GM19238 (cell line): ENCODE data around the gene UBE4B.
"Not testable (repeated sequence)": the region's sequence is repeated elsewhere in the genome, so short reads cannot be mapped to it uniquely, and the experiment has no call there.

ENCODE experiments used
- DNase-seq: peaks from one replicate; pipeline ENCODE4 v3.0.0; 2011; ENCODE audit warnings: low spot score; ENCODE audit not compliant: insufficient read length

The UBE4B gene

DNA sequence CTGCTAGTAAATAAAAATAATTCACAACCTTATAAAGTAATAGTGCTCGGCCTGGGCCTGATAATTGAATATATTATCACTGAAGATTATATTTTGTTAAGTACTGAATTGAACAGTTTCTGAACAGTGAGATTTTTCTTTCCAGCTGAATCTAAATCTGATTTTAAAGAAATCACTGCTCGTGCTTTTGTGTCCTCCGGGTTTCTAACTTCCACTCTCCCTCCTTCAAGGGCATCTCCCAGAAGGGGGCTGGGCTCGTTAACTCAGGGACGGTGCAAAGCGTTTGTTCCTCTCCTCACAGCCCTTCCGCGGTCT lies 176.8 kb downstream of the UBE4B start:
- no peak for DNase-seq

DNA sequence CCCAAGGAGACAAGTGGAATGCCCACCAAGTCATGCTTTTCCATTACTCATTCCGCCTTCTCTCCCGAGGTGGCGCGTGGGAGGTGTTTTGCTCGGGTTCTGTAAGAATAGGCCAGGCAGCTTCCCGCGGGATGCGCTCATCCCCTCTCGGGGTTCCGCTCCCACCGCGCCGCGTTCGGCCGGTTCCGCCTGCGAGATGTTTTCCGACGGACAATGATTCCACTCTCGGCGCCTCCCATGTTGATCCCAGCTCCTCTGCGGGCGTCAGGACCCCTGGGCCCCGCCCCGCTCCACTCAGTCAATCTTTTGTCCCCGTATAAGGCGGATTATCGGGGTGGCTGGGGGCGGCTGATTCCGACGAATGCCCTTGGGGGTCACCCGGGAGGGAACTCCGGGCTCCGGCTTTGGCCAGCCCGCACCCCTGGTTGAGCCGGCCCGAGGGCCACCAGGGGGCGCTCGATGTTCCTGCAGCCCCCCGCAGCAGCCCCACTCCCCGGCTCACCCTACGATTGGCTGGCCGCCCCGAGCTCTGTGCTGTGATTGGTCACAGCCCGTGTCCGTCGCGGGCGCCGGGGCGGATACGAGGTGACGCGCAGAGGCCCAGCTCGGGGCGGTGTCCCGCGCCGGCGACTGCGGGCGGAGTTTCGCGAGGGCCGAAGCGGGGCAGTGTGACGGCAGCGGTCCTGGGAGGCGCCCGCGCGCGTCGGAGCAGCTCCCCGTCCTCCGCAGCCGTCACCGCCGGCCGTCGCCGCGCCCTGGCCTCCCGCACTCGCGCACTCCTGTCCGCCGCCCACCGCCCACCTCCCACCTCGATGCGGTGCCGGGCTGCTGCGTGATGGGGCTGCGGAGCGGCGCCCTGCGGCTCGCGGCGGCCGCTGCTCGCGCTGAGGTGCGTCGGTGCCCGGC lies 177.4 kb downstream of the UBE4B start, which contains the start of gene KIF1B:
Gene KIF1B (plus strand): TSS at position 666 of the 906 bp plus-strand sequence. CDS start 21,759 bp downstream, outside the sequence.
- DNase-seq: peak; percentile 100

DNA sequence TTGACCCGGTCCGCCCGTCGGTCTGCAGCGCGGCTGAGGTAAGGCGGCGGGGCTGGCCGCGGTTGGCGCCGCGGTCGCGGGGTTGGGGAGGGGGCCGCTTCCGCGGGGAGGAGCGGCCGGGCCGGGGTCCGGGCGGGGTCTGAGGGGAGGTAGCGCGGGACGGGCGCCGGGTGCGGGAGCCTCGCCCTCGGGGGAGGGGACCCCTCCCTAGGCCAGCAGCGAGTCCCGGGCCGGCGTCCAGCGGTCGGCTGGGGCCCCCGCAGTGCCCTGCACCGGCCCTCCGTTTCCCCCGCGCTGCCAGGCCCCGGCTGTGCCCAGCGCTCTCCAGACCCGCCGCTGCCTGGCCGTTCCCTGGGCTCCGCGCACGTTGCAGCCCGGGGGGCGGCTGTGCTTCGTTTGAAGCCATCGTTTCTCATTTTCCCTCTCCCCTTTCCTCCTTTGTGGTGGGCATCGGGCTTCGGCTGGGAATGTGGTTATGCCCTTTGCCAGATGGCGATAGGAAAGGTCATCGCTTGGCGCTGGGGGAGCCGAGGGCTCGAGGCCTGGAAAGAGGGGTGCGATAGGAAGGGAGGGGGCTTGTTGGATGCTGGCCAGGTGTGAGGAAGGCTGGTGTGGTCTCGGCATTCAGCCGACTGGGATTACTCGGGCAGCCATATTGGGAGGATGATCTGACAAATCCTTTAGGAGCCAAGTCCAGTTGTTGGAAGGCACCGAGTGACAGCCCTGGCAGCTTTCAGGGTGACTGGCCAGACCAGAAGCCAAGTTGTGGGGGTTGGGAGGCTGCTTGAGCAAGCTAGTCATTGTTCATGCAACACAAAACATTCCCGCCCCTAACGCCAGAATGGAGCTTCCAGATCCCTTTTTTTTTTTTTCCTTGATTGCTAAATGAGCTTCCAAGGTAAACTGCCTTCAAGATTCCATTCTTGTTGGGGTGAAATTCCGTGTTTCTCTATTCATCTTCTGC lies 178.4 kb downstream of the UBE4B start:
- DNase-seq: peak; percentile 13

DNA sequence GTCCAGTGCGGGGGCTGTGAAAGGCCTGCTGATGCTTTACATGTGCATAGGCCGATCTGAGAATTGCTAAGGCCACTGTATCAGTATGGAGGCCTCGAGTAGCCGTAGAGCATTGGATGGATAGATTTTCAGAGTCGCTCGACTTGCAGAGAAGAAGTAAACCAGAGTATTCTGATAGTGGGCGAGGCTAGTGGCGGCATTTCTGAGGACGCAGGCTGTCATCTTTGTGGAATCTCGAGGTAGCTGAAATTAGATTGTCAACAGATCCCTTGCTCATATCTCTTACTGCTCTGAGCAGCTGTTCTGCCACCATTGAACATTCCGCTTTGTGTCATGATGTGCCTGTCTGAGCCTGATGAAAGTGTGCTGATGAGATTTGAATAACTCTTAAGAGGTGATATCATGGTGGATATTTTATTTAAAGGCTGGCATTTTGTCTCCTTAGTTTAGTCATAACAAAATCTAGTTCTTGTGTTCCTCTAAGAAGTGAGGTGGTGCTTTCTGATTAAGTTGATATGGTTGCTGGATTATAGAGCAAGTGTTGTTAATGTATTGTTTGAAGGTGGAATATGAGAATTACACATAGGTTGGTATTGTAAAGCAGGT lies 179.2 kb downstream of the UBE4B start:
- DNase-seq: no peak

DNA sequence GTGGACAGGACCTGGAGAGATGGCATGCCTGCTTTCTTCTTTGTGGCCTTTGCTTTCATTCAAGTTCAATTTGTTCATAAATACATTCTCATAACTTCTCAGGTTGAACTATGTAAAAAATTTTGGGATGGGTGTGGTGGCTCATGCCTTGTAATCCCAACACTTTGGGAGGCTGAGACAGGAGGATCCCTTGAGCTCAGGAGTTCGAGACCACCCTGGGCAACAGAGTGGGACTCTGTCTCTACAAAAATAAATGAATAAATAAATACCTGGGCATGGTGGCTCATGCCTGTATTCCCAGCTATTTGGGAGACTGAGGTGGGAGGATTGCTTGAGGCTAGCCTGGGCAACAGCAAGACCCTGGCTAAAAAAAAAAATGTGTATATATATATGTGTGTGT lies 179.7 kb downstream of the UBE4B start:
- no peak for DNase-seq

DNA sequence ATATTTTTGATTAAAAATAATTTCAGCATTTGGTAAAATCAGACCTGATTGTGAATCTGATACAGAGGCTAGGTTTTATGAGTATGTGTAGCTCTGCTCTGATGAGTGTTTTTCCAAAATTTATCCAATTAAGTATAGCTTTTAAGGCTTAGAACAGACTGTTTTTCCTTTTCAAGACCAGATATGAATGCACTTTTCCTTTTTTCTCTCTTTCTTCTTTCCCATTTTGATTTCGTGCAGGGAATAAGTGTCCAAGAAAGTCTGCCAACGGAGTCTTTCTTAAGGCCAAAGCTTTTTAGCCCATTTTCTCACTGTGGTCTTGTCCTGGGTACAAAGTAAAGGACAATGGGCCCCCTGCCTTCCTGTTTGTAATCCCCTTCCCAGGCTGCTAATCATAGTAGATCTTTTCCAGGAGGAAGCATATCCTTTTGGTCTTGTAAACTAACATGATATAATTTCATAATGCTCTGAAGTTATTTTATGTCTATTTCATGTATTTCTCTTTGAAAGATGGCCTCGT lies 180.5 kb downstream of the UBE4B start:
- DNase-seq: no peak

DNA sequence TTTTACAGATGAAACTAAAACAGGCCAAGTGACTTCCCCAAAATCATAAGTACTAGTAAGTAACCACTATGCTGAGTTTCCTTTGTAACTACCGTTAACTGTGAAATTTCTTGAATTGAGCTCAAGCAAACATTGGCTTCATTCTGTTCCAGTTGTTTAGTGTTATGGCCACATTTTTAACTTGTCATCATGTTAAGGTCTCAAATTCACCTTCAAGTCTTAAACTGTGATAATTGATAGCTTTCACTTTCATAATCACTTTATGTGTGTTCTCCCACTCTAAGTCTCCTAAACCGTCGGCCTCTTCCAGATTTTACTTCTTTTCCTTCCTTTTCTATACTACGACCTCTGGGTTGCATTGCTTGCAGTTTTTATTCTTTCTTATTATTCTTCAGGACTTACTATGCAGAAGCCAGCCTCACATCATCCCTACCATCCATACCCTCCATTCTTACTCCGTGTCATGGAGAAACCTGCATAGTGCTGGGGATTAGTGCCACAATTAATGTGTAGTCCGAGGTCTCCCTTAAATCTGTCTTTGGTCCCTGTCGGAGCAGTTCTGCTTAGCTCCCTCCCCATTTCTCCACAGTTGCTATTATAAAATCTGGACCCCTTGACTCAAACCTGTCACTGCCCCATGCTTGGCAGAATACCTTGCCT lies 183.5 kb downstream of the UBE4B start:
- no peak for DNase-seq

DNA sequence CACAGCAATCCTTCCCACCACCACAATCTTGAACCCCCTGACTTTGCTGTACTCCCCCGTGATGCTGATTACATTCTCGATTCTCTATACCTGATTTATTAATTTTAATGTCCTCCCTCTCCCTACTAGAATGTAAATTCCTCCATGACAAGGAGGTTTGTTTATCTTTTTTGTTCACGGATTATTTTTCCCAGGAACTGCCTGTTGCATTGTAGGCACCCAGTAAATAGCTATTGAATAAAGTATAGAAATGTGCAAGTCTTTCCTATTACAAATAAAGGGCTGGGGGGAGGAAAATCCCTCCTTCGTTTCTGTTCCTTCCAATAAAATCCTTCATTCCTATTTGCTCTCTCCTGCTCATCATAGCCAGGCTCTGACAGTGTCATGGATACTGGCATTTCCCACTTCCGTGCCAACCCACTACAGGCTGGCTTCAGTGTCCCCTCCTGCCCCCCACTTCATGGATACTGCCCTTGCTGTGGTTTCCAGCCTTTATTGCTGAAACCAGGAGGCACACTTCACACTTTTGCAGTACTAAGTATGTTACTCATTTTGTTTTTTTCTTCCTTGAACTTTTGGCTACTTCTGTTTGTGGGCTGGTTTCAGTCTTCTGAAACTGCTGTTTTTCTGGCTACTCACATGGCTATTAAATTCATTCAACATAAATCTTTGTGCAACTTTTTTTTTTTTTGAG lies 185.1 kb downstream of the UBE4B start:
- DNase-seq: no peak

DNA sequence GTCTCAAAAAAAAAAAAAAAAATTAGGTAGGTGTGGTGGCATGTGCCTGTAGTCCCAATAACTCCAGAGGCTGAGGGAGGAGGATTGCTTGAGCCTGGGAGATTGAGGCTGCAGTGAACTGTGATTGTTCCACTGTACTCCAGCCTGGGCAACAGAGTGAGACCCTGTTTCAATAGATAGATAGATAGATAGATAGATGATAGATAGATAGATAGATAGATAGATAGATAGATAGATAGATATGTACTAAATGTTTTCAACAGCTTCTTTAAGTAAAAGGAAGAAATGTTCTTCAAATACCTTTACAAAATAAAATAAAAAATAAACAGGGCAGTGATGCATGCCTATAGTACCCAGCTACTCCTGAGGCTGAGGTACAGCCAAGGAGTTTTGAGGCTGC lies 187.4 kb downstream of the UBE4B start:
- DNase-seq: no peak

DNA sequence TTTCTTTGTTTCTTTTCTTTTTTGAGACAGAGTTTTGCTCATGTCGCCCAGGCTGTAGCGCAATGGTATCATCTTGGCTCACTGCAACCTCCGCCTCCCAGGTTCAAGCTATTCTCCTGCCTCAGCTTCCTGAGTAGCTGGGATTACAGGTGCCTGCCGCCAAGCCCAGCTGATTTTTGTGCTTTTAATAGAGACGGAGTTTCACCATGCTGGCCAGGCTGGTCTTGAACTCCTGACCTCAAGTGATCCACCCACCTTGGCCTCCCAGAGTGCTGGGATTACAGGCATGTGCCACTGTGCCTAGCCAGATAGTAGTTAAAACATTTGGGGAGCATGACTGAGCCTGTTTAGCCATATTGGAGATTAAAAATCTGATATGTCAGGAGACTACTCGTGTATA lies 187.9 kb downstream of the UBE4B start:
- DNase-seq: not testable (repeated sequence)

DNA sequence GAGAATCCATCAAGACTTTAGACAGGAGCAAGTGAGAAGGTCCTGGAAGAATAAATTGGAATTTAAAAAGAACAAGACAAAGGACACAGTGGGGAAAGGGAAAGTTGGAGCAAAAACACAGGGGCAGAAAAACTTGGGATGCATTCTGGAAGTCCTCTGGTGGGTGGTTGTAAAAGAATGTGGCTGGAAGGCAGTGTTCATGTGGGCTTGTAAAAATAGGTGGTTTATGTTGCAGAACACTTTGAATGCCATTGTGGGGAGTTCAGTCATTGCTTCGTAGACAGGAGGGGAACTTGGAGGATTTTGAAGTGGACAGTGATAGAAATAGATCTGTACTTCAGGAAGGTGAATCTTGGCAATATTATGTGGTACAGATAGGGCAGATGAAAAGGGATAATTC lies 192.8 kb downstream of the UBE4B start:
- DNase-seq: no peak

DNA sequence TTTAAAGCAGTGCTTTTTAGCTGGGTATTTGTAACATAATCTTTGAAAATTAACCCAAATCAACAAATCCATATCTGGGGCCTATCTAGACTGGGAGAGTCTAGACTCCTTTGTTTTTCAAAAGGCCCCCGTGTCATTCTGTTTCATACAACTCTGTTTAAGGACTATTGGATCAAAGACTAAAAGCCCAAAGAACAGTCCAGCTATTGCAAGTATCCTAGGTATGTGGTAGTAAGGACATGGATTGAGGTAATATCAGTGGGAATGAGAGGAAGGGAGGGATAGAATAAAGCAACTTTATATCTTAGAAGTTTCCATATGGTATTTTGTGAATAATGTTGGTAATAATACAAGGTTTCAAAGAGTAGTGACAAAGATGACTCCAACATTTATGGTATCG lies 195.8 kb downstream of the UBE4B start:
- DNase-seq: no peak

DNA sequence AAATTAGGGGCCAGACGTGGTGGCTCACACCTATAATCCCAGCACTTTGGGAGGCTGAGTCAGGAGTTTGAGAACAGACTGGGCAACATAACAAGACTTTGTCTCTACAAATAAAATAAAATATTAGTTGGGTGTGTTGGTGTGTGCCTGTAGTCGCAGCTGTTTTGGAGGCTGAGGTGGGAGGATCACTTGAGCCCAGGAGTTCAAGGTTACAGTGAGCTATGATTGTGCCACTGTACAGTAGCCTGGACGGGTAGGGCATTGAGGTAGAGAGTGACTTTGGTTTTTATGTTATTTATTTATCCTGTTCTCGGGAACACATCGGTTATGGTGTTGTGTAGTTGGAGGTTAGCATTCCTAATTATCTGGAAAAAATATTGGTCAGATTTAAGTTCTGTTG lies 197.1 kb downstream of the UBE4B start:
- DNase-seq: no peak
